ENCODE results near the gene FCMR. TPM values are rescaled to one million over a fixed set of nuclear protein-coding genes. Genes with fewer than 3 reads are reported as not detected.

Gene FCMR
- total and polyA plus RNA-seq, 10 of the 15 experiments (the other 5 are each of a cell fraction or from before 2014, with no cell fraction given): 79.7 to 245 (median 123) TPM

GRCh38 chr1:206953126-206953525 lies 31.4 kb upstream of the FCMR start:
- Histone ChIP-seq H3K4me1 (ENCODE audit: control insufficient read depth, insufficient read depth, low read length) (peaks cover 55% of the 10 kb centered on the region), H2AFZ (ENCODE audit: control insufficient read depth, low read depth, low read length) (no peak overlapping the region), H3K4me2 (ENCODE audit: control insufficient read depth, insufficient read depth) (no peak overlapping the region), H4K20me1 (ENCODE audit: control insufficient read depth, insufficient read depth) (no peaks in the 10 kb centered on the region), H3K4me3 (no peak overlapping the region), H3K36me3 (ENCODE audit: control insufficient read depth in 2 of 2, insufficient read depth in 2 of 2, low read length in 1 of 2) (no peaks in the 10 kb centered on the region), H3K9ac (ENCODE audit: control insufficient read depth, insufficient read depth, low read length) (no peak overlapping the region), H3K27me3 (replicated peaks in 1 of 2; ENCODE audit: control insufficient read depth in 2 of 2, insufficient read depth in 2 of 2, low read length in 1 of 2) (no peaks in the 10 kb centered on the region), H3K9me3 (replicated peaks; ENCODE audit: control insufficient read depth, insufficient read depth, low read length) (peaks cover 4% of the 10 kb centered on the region; the same call in 2 of the 3 replicates), H3K79me2 (ENCODE audit: control insufficient read depth, insufficient read depth, low read length) (no peaks in the 10 kb centered on the region), H3K27ac (ENCODE audit: control insufficient read depth, insufficient read depth) (no peak overlapping the region)
- ChIA-PET POLR2A (interaction anchor here (1.4 to 2.3 kb wide), 2 partner anchors 12 to 21 kb away, joined by 3 to 13 read pairs; no protein-coding TSS in a partner anchor), CTCF (interaction anchor here (0.6 to 9.4 kb wide), 6 partner anchors 12 to 207 kb away, joined by 3 to 61 read pairs (median 16); no protein-coding TSS in a partner anchor), RAD21 (ENCODE audit: unreplicated experiment) (interaction anchor here (1.8 kb wide), 1 partner anchor 35 kb away, joined by 6 read pairs; no protein-coding TSS in a partner anchor), SMC1A (ENCODE audit: uncharacterized antibody, unreplicated experiment) (interaction anchor here (0.7 to 1.5 kb wide), 3 partner anchors 17 to 40 kb away, joined by 3 to 5 read pairs (median 4); no protein-coding TSS in a partner anchor)
- ATAC-seq: no peak
- DNase-seq (ENCODE audit: low read depth, low spot score): no peak
- in situ Hi-C loops (cut with MboI): no loop called here
- WGBS (ENCODE audit: insufficient coverage, insufficient replicate concordance, low lambda C conversion rate, missing lambda C conversion rate): 89% methylated on average over 3 of the region's 3 CpGs
- intact Hi-C loops (cut with micrococcal nuclease; ENCODE audit: unreplicated experiment): no loop called here
- no peak for TF ChIP-seq SP1 (IDR thresholded peaks at IDR 0.05; ENCODE audit: low read depth, low read length)
- TF ChIP-seq EED (IDR thresholded peaks at IDR 0.05; ENCODE audit: low read depth): no peak
- no peak for TF ChIP-seq RBBP5 (conservative IDR thresholded peaks at IDR 0.05)
- no peak for TF ChIP-seq GABPA (IDR thresholded peaks at IDR 0.05; ENCODE audit: low read depth)
- TF ChIP-seq WRNIP1 (IDR thresholded peaks at IDR 0.05; ENCODE audit: borderline replicate concordance, low read depth, low read length): no peak
- TF ChIP-seq PBX3 (IDR thresholded peaks at IDR 0.05; ENCODE audit: insufficient replicate concordance, low read depth, low read length): no peak
- no peak for TF ChIP-seq CTCF (IDR thresholded peaks at IDR 0.05 in 2 of 3, conservative IDR thresholded peaks at IDR 0.05 in 1 of 3; ENCODE audit: control insufficient read depth in 2 of 3, extremely low read depth in 1 of 3, insufficient read depth in 1 of 3, low read depth in 3 of 3, low read length in 3 of 3)
- TF ChIP-seq CHD4 (IDR thresholded peaks at IDR 0.05): no peak
- no peak for TF ChIP-seq IKZF1 (conservative IDR thresholded peaks at IDR 0.05)
- TF ChIP-seq FOXM1 (IDR thresholded peaks at IDR 0.05; ENCODE audit: low read depth, low read length): no peak
- TF ChIP-seq SPI1 (IDR thresholded peaks at IDR 0.05; ENCODE audit: borderline replicate concordance, insufficient read depth, low read depth, low read length): no peak
- no peak for TF ChIP-seq TCF3 (IDR thresholded peaks at IDR 0.05; ENCODE audit: borderline replicate concordance, insufficient read depth, low read depth, low read length)
- no peak for TF ChIP-seq MTA3 (IDR thresholded peaks at IDR 0.05; ENCODE audit: borderline replicate concordance, low read length)
- FAIRE-seq: no peak
- no TSS peak for BruUV-seq (replicated peaks)

Measured in GM12878 (cell line).